Measurements from ENCODE around the gene BSX. TPM values are rescaled to one million over a fixed set of nuclear protein-coding genes. Genes with fewer than 3 reads are reported as not detected.

Gene BSX
- total RNA-seq, 1 donor from 2014 or later, result not detected

- TF ChIP-seq CTCF (IDR thresholded peaks at IDR 0.05; ENCODE audit: unreplicated experiment), result no peak
- no peaks in the 10 kb centered on the region for H3K36me3 Mint-ChIP-seq (ENCODE audit: insufficient read depth)
- no peaks in the 10 kb centered on the region for H3K9me3 Mint-ChIP-seq (ENCODE audit: low read depth)
- no peak for DNase-seq (ENCODE audit: low spot score, unreplicated experiment)
- no peaks in the 10 kb centered on the region for H3K4me1 Mint-ChIP-seq (ENCODE audit: low read depth)
- H3K4me3 Mint-ChIP-seq (ENCODE audit: low read depth), result no peak overlapping the region
- peaks cover 4% of the 10 kb centered on the region for H3K27me3 Mint-ChIP-seq
- H3K27ac Mint-ChIP-seq, result no peak overlapping the region
Measured at GRCh38 chr11:122954455-122954854, 27.2 kb downstream of the BSX start.

GRCh38 chr11:122951211-122951610 is 30.4 kb downstream of the BSX start:
- no peak overlapping the region for H3K27ac Mint-ChIP-seq
- H3K36me3 Mint-ChIP-seq (ENCODE audit: insufficient read depth), result no peaks in the 10 kb centered on the region
- no peaks in the 10 kb centered on the region for H3K27me3 Mint-ChIP-seq
- H3K4me1 Mint-ChIP-seq (ENCODE audit: low read depth), result no peaks in the 10 kb centered on the region
- TF ChIP-seq CTCF (IDR thresholded peaks at IDR 0.05; ENCODE audit: unreplicated experiment), result no peak
- no peak overlapping the region for H3K4me3 Mint-ChIP-seq (ENCODE audit: low read depth)
- H3K9me3 Mint-ChIP-seq (ENCODE audit: low read depth), result no peaks in the 10 kb centered on the region
- DNase-seq (ENCODE audit: low spot score, unreplicated experiment), result no peak

- H3K4me3 Mint-ChIP-seq (ENCODE audit: low read depth), result no peak overlapping the region
- no peaks in the 10 kb centered on the region for H3K4me1 Mint-ChIP-seq (ENCODE audit: low read depth)
- no peaks in the 10 kb centered on the region for H3K27me3 Mint-ChIP-seq
- no peaks in the 10 kb centered on the region for H3K9me3 Mint-ChIP-seq (ENCODE audit: low read depth)
- no peak for DNase-seq (ENCODE audit: low spot score, unreplicated experiment)
- TF ChIP-seq CTCF (IDR thresholded peaks at IDR 0.05; ENCODE audit: unreplicated experiment), result no peak
- H3K27ac Mint-ChIP-seq, result no peak overlapping the region
- peaks cover 1% of the 10 kb centered on the region for H3K36me3 Mint-ChIP-seq (ENCODE audit: insufficient read depth)
Measured at GRCh38 chr11:122938557-122938956, 43.1 kb downstream of the BSX start.

- DNase-seq (ENCODE audit: low spot score, unreplicated experiment), result no peak
- Mint-ChIP-seq H3K27ac (no peak overlapping the region), H3K9me3 (ENCODE audit: low read depth) (no peaks in the 10 kb centered on the region), H3K27me3 (no peaks in the 10 kb centered on the region), H3K4me3 (ENCODE audit: low read depth) (no peak overlapping the region), H3K36me3 (ENCODE audit: insufficient read depth) (peaks cover 1% of the 10 kb centered on the region), H3K4me1 (ENCODE audit: low read depth) (no peaks in the 10 kb centered on the region)
- no peak for TF ChIP-seq CTCF (IDR thresholded peaks at IDR 0.05; ENCODE audit: unreplicated experiment)
Measured at GRCh38 chr11:122937983-122938382, 43.7 kb downstream of the BSX start.

- no peak for DNase-seq (ENCODE audit: low spot score, unreplicated experiment)
- no peak for TF ChIP-seq CTCF (IDR thresholded peaks at IDR 0.05; ENCODE audit: unreplicated experiment)
- Mint-ChIP-seq H3K4me1 (ENCODE audit: low read depth) (no peaks in the 10 kb centered on the region), H3K9me3 (ENCODE audit: low read depth) (no peaks in the 10 kb centered on the region), H3K36me3 (ENCODE audit: insufficient read depth) (peaks cover 1% of the 10 kb centered on the region), H3K27ac (no peak overlapping the region), H3K4me3 (ENCODE audit: low read depth) (no peak overlapping the region), H3K27me3 (peaks cover 6% of the 10 kb centered on the region)
Measured at GRCh38 chr11:122933416-122933815, 48.2 kb downstream of the BSX start.

Measured in progenitor cell of endocrine pancreas (in vitro differentiated cells).